ENCODE measurements around the gene EIF2B1.
A peak's percentile ranks its signal among the peaks of the same experiment; 100 is the strongest.

DNA sequence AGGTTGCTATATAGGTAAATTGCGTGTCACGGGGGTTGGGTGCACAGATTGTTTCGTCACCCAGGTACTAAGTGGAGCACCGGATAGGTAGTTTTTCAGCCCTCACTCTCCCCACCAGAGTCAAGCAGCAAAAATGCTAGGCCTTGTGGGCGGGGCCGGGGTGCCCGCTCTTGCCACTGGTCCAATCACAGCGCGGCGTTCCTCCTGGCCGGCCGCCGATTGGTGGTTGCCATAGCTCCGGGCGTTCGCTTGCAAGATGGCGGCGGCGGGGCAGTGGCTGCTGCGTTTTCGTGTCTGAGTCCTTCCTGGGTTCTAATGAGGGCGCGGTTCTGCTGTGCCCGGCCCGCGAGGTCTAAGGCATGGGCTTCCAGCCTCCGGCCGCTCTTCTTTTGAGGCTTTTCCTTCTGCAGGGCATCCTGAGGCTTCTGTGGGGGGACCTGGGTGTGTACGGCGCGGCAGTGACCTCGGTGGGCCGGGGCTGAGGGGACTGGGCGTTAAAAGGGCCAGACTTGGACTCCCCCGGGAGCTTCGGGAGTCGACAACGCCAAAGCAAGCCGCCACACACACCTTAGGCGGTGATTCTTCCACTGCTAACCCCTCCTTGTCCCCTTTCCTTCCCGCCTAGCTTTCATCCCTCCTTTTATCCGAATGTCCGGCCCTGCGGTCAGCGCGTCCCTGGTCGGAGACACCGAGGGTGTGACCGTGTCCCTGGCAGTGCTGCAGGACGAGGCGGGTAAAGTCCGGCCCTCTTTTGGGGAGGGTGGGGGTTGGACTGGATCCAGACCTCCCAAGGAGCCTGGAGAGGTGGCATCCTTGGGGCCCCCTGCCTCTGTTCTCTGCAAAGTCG, 37.6 kb upstream of the EIF2B1 start, which contains the start of gene TCTN2:
- TF ChIP-seq MCM7 (IDR thresholded peaks at IDR 0.05) (no peak), TCF7L2 (IDR thresholded peaks at IDR 0.05; ENCODE audit: low read depth, low read length) (no peak), TGIF2 (CRISPR knock-in tag; IDR thresholded peaks at IDR 0.05) (no peak), CREM (IDR thresholded peaks at IDR 0.05; ENCODE audit: low read depth) (peak; percentile 15; the same call in 1 of the 2 replicates), RAD21 (CRISPR knock-in tag; conservative IDR thresholded peaks at IDR 0.05 in 1 of 2, IDR thresholded peaks at IDR 0.05 in 1 of 2) (no peak), FOXJ2 (tag; IDR thresholded peaks at IDR 0.05) (no peak), ZNF232 (CRISPR knock-in tag; IDR thresholded peaks at IDR 0.05) (no peak)
- TF ChIP-seq, protein P1, sequence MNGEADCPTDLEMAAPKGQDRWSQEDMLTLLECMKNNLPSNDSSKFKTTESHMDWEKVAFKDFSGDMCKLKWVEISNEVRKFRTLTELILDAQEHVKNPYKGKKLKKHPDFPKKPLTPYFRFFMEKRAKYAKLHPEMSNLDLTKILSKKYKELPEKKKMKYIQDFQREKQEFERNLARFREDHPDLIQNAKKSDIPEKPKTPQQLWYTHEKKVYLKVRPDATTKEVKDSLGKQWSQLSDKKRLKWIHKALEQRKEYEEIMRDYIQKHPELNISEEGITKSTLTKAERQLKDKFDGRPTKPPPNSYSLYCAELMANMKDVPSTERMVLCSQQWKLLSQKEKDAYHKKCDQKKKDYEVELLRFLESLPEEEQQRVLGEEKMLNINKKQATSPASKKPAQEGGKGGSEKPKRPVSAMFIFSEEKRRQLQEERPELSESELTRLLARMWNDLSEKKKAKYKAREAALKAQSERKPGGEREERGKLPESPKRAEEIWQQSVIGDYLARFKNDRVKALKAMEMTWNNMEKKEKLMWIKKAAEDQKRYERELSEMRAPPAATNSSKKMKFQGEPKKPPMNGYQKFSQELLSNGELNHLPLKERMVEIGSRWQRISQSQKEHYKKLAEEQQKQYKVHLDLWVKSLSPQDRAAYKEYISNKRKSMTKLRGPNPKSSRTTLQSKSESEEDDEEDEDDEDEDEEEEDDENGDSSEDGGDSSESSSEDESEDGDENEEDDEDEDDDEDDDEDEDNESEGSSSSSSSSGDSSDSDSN (IDR thresholded peaks at IDR 0.05; ENCODE audit: borderline replicate concordance in 1 of 2, low read depth in 2 of 2, low read length in 2 of 2): no peak
- TF ChIP-seq, protein P2, sequence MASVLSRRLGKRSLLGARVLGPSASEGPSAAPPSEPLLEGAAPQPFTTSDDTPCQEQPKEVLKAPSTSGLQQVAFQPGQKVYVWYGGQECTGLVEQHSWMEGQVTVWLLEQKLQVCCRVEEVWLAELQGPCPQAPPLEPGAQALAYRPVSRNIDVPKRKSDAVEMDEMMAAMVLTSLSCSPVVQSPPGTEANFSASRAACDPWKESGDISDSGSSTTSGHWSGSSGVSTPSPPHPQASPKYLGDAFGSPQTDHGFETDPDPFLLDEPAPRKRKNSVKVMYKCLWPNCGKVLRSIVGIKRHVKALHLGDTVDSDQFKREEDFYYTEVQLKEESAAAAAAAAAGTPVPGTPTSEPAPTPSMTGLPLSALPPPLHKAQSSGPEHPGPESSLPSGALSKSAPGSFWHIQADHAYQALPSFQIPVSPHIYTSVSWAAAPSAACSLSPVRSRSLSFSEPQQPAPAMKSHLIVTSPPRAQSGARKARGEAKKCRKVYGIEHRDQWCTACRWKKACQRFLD (CRISPR knock-in tag; IDR thresholded peaks at IDR 0.05): no peak
- TF ChIP-seq, protein P3, sequence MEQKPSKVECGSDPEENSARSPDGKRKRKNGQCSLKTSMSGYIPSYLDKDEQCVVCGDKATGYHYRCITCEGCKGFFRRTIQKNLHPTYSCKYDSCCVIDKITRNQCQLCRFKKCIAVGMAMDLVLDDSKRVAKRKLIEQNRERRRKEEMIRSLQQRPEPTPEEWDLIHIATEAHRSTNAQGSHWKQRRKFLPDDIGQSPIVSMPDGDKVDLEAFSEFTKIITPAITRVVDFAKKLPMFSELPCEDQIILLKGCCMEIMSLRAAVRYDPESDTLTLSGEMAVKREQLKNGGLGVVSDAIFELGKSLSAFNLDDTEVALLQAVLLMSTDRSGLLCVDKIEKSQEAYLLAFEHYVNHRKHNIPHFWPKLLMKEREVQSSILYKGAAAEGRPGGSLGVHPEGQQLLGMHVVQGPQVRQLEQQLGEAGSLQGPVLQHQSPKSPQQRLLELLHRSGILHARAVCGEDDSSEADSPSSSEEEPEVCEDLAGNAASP (IDR thresholded peaks at IDR 0.05): no peak
- TF ChIP-seq, protein P4, sequence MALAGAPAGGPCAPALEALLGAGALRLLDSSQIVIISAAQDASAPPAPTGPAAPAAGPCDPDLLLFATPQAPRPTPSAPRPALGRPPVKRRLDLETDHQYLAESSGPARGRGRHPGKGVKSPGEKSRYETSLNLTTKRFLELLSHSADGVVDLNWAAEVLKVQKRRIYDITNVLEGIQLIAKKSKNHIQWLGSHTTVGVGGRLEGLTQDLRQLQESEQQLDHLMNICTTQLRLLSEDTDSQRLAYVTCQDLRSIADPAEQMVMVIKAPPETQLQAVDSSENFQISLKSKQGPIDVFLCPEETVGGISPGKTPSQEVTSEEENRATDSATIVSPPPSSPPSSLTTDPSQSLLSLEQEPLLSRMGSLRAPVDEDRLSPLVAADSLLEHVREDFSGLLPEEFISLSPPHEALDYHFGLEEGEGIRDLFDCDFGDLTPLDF (CRISPR knock-in tag; IDR thresholded peaks at IDR 0.05): no peak
